GM12891 (cell line): ENCODE data around the gene PPARA.

Experiments used
- POLR2A ChIP-seq: IDR thresholded peaks from 2 replicates; pipeline ENCODE4 v1.6.1; 2011; ENCODE audit warnings: low read depth, low read length, control low read depth
- POLR2AphosphoS5 ChIP-seq: IDR thresholded peaks from 2 replicates; pipeline ENCODE4 v1.6.1; 2011; ENCODE audit warnings: low read depth, low read length, control low read depth
- SPI1 ChIP-seq: IDR thresholded peaks from 2 replicates; pipeline ENCODE4 v1.6.1; 2011; ENCODE audit warnings: low read depth, low read length, control low read depth
- TAF1 ChIP-seq: IDR thresholded peaks from 2 replicates; pipeline ENCODE4 v1.6.1; 2011; ENCODE audit warnings: low read depth, low read length, control low read depth

DNA sequence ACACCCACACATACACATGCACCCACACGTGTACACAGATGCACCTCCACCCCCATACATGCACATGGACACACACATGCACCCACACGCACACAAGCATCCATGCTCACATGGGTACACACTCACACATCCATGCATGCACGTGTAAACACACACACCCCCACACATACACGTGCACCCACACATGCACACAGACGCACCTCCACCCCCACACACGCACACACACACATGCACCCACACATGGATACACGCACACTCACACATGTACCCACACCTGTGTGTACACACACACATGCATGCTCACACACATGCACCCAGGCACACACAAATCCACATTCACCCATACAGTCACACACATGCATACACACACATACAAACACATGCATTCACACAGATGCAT is 75.3 kb downstream of the PPARA start:
- TF ChIP-seq TAF1 (no peak), POLR2A (no peak), POLR2AphosphoS5 (no peak), SPI1 (no peak)
